Spleen (tissue), 7 donors: ENCODE data around the gene MOXD1.

ENCODE experiments used
- POLR2A ChIP-seq, 3 donors: fragments of 450-650 bp; IDR thresholded peaks; one replicate each; pipeline ENCODE4 v1.5.1; 2017; ENCODE audit warnings: antibody characterized with exemption in 3 of 3, mild to moderate bottlenecking in 1 of 3
- POLR2AphosphoS5 ChIP-seq, 3 donors: sonication (generic); formaldehyde crosslinking; IDR thresholded peaks; one replicate each; pipeline ENCODE4 v1.5.1; 2017; ENCODE audit warnings: antibody characterized with exemption in 3 of 3
- TF ChIP-seq, protein P1 (sequence below), 11 experiments: fragments of 200-600 bp in 7 of 11; fragments of 450-650 bp in 4 of 11; sonication (generic) in 4 of 11; IDR thresholded peaks in 8 of 11; conservative IDR thresholded peaks in 3 of 11; 1 replicate in 7 of 11; 2 replicates in 4 of 11; pipeline versions ENCODE4 v1.4.0 to v1.8.0; 2016 to 2021; ENCODE audit warnings: antibody characterized with exemption in 11 of 11, inconsistent platforms in 4 of 11, mild to moderate bottlenecking in 1 of 11
- donor health status: DM: no; HTN: no; CAD: no; lungs with moderate emphysema.
- donor health status: DM: no; HTN: no; CAD: no.
- donor health status: DM: no; HTN: no; CAD: no.

DNA sequence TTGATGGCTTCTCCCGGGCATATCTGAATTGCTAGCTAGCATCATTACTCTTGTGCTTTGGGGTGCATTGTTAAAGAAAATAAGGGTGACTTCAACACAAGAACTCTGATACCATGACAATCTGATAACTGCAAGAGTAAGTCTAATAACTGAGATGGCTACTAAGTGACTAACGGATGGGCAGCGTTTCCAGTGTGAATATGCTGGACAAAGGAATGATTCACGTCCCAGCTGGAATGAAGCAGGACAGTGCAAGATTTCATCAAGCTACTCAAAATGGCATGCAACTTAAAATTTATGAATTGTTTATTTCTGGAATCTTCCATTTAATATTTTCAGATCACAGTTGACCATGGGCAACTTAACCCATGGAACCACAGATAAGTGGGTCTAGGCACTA is 31.7 kb downstream of the MOXD1 start:
- TF ChIP-seq POLR2A (IDR thresholded peaks at IDR 0.05) (no peak), POLR2AphosphoS5 (IDR thresholded peaks at IDR 0.05) (no peak)
- TF ChIP-seq, protein P1, sequence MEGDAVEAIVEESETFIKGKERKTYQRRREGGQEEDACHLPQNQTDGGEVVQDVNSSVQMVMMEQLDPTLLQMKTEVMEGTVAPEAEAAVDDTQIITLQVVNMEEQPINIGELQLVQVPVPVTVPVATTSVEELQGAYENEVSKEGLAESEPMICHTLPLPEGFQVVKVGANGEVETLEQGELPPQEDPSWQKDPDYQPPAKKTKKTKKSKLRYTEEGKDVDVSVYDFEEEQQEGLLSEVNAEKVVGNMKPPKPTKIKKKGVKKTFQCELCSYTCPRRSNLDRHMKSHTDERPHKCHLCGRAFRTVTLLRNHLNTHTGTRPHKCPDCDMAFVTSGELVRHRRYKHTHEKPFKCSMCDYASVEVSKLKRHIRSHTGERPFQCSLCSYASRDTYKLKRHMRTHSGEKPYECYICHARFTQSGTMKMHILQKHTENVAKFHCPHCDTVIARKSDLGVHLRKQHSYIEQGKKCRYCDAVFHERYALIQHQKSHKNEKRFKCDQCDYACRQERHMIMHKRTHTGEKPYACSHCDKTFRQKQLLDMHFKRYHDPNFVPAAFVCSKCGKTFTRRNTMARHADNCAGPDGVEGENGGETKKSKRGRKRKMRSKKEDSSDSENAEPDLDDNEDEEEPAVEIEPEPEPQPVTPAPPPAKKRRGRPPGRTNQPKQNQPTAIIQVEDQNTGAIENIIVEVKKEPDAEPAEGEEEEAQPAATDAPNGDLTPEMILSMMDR (IDR thresholded peaks at IDR 0.05 in 8 of 11, conservative IDR thresholded peaks at IDR 0.05 in 3 of 11) = no peak
